CD4-positive, alpha-beta T cell treated with Interleukin-1 beta for 1 hour (primary cell): ENCODE results near the gene KIAA0753.

Experiments used
- DNase-seq, 2 donors: peaks; one replicate each; pipeline ENCODE4 v3.0.0-alpha.2; 2020 to 2022

Gene KIAA0753

DNA sequence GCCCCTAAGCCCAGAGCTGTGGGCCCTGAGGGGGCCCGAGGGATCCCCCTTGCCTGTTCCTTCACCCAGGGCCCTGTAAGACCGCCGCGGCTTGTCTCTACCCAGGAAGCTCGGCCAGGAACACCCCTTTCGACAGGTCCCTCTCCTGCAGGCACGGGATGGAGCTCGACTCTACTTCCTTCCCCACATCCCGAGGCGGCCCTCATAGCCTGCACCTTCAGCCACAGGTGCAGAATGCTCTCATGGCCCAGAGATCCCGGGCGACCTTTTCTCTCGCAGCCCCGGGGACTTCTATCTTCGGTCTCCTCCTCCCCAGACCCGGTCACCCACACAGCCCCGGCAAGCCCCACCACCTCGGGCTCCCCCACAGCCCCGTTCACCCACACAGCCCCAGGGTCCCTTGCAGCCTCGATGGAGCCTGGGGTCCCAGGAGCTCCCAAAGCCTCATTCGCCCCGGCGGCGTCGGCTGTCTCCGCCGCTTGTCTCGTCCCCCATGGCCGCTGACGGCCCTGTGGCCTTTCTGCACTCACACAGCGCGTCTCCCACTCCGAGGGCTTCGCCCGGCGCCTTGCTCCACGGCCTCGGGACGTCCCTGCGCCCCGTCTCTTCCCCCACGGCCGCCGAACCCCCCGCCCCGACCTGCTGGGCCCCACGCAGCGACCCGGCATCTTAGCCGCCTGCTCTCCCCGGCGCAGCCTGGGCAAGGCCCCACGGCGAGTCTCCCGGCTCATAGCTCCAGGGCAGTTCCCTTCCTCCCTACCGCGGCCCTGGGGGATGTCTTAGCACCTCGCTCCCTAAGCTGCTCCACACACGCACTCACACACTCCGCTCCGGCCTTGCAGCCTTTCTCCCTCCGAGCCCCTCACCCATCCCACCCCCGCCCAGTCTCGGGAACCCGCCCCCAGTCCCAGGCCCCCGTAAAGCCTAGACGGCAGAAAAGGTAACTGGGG is 650 bp downstream of the KIAA0753 start:
- peak; percentile 22 to 27 for DNase-seq

DNA sequence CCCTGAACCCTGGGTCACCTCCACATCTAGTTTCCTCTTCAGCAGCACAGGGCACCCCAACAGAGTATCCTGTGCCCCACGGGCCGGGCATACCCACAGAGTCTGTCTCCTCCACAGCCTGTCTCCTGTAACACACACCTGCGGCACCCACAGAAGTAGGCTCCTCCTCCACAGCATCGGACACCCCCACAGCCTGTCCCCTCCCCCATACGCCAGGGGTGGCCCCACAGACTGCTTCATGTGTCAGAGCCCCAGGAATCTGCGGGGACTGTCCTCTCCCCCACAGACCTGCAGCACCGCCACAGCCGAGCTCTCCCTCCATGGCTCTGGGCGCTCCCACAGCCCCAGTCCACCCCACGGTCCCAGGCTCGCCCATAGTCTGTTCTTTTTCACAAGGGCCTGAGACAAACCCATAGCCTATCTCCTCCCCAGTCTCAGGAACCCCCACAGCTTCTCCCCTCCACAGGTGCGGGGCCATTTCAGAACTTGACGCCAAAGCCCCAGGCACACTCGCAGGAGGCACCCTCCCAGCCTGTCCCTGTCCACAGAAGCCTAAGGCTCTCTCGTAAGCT is 1.4 kb downstream of the KIAA0753 start:
- DNase-seq: no peak

DNA sequence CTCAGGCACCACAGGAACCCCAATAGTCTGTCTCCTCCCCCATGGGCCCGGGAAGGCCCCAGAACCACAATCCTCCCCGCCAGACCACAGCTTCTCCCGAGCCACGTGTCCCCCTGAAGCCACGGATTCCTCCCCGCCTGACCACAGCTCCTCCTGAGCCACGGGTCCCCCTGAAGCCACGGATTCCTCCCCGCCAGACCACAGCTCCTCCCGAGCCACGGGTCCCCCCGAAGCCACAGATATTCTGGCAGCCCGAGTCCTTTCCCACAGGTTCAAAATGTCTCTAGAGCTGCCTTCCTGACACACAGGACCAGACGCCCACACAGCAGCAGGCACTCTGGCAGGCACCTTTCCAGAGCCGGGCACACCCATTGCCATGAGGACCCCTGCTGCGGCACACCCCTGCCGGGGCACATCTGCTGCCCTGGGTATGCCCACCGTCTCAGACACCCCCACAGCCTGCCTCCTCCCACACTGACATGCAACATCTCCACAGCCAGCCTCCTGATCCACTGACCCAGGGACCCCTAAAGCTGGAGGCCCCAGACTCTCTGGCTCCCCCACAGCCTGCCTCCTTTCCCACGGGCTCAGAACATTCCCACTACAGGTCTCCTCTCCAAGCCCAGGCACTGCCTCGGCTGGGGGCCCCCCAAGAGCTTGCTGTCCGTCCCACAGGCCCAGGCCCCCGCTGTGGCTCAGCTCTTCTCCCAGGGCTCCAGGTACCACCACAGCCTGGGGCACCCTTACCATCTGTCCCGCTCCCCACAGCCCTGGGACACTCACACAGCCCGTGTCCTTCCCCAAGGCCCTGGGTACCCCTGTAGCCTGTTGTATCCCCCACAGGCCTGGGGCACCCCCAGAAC is 2.2 kb downstream of the KIAA0753 start:
- no peak for DNase-seq

DNA sequence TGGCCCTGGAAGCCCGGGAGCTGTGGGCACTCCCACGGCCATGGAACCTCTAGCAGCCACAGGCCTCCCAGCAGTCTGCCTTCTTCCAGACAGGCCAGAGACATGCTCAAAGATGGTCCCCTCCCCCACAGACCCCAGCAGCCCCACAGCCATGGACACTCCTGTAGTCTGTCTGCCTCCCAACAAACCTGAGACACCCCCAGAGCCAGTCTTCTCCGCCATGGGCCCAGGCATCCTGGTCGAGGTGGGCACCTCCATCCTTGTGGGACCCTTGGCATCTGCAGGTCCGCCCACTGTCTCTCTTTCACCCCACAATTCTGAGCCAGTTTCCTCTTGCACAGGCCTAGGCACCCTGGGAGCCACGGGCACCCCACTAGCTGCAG is 3.1 kb downstream of the KIAA0753 start:
- no peak for DNase-seq

DNA sequence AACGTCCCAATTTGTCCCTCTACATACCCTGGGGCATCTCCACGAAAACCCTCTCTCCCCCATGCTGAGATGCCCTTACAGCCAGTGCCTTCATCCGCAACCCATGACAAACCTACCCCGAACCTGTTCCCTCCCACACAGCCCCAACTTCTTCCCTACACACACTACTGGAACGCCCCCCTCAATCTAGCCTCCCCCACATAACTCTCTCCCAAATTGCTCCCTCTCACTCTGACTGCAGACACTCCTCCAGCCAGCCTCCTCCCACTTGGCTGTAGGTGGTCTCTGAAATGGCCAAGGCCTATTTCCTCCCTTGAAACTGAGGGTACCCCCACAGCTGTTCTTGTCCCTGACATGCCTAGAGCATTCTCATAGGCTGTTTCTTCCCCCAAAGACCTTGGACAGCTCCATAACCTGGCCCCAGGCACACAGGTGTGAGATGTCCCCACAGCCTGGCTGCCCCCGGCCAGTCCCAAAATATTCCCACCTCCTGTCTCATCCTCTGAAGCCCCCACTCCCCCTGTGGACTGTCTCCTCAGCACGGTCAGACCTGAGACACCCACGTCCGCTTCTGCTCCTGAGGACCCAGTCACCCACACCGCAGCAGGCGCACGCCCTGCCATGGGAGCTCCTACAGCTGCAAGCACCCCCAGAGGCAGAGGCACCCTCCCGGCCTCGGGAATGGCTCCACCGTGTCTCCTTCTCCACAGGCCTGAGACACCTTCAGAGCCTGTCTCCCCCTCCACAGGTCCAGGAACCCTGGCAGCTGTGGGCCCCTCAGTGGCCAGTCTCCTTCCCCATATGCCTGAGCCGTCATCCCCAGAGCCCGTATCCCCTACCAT is 3.7 kb downstream of the KIAA0753 start:
- no peak for DNase-seq

DNA sequence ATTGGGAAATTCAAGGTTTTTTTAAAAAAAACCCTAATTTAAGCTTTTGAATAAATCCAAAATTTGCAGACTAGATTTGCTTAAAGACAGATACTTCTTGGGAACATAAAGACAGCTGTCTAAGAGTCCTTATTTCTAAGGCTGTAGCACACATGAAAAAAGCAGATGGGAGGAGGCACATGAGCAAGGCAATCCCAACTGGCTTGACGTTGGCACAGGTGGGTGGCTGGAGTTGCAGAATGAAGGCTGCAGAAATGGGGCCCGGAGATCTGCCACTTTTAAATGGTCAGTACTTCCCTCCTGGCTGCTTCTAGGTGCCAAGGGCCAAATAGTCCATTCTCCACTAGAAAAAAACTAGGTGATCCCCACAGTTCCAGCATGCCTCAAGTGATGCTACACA is 4.4 kb downstream of the KIAA0753 start:
- no peak for DNase-seq

DNA sequence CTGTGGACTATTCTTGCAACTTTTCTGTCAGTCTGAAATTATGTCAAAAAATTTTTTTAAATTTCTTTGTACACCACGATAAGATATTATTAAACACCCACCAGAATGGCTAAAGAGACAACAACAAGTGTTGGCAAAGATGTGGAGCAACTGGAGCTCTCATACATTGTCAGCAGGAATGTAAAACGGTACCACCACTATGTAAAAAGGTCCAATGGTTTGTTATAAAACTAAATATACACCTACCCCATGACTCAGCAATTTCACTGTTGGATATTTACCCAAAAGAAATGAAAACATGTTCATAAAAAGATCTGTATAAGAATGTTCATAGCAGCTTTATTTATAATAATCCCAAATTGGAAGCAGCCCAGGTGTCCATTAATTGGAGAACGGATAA is 7.2 kb downstream of the KIAA0753 start:
- no peak for DNase-seq

DNA sequence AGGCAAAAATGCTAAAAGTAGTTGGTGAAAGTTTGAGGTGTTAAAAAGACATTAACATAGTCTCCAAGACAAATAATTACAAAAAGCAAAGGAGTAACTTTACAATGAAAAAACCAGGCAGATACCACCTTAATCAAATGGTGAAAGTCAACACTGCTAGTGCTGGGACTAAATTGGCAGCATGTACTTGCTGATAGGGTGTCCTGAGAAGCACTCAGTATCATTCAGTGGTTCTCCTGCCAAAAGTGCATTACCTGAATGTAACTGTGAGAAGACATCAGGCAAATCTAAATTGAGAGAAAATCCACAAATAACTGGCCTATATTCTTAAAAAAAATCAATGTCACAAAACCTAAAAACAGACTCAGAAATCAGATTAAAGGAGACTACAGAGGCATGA is 8.0 kb downstream of the KIAA0753 start:
- DNase-seq: no peak

DNA sequence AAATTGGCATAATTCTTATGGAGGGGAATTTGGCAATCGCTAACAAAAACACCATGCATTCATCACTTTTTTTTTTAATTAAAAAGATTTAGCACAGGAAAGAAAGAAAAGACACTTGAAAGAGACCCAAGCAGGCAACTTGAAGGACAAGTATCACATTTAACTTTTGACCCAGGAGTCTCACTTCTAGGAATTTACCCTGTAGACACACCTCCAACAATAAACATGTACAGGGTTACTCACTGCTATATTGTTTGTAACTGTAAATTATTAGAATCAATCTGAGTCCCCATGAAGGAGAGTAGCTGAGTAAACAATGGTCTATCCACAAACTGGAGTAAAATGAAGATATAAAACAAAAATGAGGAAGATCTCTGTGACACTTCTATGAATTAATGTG is 10.1 kb downstream of the KIAA0753 start:
- no peak for DNase-seq

DNA sequence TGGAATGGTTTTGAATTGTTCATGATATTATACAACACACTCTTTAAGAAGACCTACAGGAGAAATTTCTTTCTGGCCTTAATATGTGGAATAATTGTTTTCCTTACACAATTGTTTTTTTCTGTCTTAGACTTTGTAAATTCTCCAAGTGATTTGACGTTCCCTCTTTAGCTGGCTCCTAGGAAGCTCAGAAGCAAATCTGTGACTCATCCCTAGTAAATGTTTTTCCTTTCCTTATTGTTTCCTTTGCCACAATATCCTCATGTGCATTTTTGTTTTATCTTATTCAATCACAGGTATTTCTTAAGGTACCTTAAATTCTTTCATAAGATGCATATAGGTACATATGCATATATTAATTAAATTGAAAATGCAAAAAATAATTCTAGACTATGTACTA is 13.5 kb downstream of the KIAA0753 start:
- no peak for DNase-seq

DNA sequence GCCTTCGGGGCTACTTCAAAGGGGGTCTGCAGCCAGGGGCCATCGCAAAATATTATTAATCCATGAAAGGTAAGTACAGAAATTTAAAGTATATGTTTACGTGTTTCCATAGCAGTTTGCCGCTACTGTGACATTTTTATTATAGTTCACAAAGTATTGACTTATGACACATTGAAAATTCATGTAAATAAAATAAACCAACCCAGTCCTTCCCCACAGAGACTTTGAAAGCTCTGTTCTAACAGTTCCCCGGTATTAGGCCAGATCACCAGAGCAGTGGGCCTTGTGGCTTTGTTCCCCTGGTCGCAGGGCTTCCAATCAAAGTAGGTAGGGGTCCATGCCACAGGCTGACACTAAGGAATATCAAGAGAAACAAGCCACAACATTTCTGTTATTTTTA is 13.9 kb downstream of the KIAA0753 start:
- no peak for DNase-seq

DNA sequence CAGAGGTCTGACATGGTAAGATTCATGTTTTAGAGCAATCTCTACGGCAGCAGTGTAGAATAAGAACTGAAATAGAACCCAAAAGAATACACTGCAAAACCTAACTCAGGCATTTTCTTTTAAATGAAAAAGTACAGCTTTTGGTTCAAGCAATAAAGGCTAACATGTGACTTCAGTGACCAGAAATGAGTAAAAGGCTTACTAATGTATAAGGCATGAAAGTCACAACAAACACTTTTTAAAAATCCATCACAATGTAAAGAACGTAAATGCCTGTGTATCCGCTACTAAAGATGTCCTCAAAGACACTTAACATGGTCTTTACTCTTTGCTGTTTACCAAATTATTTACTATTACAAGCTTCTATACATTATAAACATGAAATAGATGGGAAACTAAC is 16.6 kb downstream of the KIAA0753 start:
- DNase-seq: no peak

DNA sequence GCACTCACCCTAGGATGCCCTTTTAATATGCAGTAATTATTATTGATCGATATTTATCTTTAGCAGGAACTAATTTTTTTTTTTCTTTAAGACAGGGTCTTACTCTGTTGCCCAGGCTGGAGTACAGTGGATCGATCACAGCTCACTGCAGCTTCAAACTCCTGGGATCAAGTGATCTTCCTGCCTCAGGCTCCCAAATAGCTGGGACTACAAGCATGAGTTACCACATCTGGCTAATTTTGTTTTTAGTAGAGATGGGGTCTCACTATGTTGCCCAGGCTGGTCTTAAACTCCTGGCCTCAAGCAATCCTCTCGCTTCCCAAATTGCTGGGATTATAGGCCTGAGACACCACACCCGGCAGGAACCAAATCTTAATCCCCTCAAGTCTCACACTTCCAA is 29.3 kb downstream of the KIAA0753 start:
- no peak for DNase-seq

DNA sequence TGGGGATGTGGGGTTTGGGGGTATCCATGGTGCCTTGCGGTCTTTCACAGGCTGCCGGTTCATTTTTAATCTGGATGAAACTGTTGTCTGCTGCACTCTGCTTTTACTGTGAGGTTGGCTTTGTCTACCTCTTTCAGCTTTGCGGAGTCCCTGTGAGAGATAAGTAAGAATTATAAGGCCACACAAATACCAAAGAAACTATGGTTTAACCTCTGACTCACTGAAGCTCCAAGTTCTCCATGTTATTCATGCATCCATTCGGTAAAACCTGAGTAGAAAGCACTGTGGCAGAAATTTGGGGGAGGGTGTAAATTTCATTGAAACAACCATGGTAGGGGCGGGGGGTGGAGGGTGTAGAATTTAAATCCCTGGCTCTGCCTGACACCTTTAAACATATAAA is 30.5 kb downstream of the KIAA0753 start:
- DNase-seq: no peak

DNA sequence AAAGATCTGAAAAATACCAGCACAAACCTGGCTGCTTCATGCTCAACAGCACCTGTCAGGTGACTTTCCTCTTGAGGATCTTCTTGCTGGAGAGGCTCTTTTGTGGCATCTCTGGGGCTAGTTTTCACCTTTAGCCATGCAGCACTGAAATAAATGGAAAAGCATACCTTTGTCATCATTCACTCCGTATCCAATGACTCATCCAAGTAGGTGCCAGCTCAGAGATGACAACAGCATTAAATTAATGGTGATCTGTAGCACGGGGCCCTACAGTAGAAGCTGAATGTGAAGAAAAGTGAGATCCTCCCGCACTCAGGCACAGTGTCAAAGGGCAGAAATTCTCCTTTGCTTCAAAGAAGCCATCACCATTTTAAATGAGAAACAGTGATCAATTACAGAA is 32.2 kb downstream of the KIAA0753 start:
- no peak for DNase-seq

DNA sequence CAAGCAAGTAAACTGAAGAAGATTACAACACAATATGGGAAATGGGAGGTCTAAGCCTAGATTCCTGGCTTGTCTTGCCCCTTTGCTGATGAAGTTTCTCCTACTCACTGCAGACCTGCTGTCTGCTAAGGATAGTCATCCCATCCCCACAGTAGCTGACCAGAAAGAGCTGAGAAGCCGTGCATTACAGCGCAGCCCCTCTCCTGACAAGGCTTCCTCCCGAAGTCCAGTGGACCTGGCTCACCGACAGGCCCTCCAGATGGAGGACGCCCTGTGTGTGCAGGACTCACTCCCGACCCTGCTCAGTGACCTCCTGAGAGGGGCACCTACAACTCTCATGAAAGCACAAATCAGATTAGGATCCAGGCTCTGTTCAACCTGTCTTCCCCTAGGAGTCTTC is 35.4 kb downstream of the KIAA0753 start:
- no peak for DNase-seq

DNA sequence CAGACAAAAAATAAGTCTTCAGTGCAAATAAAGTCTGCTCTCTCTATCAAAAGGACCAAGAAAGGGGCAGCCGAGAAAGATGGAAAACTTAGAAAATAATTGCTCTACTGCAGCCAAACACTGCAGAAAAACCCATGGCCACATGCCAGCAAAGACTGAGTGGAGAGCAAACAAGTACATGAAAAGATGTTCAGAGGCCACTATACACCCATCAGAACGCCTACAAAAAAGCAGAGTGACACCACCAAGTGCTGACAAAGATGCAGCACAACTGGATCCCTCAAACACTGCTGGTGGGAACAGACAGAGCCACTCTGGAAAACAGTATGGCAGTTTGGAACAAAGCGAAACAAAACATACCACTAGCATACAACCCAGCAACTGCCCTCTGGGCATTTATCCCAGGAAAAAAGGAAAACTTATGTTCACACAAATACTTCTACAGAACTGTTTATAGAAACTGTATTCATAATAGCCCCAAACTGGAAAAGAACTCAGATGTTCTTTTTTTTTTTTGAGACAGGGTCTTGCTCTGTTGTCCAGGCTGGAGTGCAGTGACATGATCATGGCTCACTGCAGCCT is 36.7 kb downstream of the KIAA0753 start:
- DNase-seq: no peak

DNA sequence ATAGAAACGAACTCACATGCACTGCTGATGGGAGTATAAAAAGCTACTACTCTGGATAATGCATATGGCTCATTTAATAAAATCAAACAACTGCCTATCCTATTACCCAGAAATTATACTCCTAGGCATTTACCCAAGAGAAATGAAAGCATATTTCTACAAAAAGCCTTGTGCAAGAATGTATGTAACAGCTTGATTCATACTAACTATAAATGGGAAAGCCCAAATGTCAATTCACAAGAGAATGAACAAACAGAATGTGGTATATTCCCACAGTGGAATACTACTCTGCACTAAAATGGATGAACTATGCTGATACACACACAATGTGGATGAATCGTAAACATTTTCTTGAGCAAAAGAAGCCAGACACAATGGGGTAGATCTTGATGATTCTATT is 38.4 kb downstream of the KIAA0753 start:
- DNase-seq: no peak

DNA sequence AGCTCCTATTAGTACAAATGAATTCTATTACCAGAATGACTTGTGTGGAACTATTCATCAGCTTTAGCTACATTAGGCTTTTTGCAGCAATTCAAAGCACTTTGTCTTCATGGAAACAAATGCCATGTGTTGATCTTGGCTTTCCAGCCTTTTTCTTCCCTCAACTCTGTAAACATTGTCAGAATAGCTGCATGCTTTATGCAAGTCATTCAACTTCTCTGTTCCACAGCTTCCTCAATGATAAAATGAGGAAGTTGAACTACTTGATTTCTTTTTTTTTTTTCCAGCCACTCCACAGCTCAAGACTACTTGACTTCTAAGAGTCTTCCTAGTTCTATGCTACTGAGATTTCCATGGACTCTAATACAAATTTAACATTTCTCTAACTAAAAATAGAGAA is 41.1 kb downstream of the KIAA0753 start:
- DNase-seq: no peak

DNA sequence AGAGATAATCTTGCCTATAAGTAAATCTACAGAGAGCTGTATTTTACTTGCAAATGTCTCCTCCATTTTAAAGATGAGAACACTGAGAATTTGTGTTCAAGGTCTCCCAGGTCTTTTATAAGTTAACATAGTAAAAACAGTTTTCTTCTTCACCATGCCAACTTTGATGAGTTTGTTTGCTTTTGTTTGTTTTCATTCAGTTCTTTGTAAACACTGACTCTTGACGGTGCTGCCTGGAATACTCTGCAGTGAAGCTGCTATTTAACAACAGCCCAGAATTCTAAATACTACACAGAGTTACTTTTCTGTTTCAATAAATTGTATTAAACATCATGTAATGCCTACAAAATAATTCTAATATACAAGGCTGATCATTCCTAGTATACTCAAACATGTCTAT is 42.8 kb downstream of the KIAA0753 start:
- no peak for DNase-seq

DNA sequence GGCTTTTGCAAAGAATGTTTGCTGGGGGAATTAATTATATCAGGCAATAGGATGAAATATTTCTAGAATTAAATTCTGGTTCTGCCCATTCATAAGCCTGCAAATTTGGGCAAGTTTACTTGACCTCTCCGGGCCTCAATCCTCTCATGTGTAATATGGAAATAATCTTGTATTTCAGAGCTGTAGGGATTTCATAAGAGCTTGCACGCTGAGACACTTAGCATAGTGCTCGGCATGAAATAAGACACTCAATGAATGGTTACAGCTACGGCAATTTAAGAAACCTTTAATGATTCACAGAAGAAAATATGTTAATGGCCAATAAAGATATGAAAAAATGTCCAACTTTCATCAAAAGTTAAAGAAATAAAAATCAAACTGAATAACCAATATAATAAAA is 43.6 kb downstream of the KIAA0753 start:
- DNase-seq: no peak

DNA sequence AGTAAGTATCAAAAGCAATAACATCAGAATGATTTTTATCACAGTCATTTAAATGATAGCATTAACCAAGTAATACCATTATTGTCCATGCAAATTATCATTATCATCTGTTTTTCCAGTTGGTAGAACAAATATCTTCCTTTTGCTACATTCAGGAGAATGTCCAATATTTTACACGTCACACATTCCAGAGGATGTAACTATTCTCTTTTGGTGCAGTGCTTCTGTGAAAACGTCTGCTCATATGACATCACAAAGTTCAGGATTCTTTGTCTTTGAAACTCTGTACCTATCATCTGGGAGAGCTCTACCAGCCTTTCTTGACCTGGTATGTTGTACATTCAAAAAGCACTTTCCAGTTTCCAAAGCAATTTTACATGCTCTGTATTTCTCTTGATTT is 44.0 kb downstream of the KIAA0753 start:
- no peak for DNase-seq
